ENCODE results near the gene ZNF76. TPM values are rescaled to one million over a fixed set of nuclear protein-coding genes. Genes with fewer than 3 reads are reported as not detected.

Gene ZNF76
- total and polyA plus RNA-seq, 10 of the 15 experiments (the other 5 are each of a cell fraction or from before 2014, with no cell fraction given): 2.8 to 41.0 (median 24.8) TPM

DNA sequence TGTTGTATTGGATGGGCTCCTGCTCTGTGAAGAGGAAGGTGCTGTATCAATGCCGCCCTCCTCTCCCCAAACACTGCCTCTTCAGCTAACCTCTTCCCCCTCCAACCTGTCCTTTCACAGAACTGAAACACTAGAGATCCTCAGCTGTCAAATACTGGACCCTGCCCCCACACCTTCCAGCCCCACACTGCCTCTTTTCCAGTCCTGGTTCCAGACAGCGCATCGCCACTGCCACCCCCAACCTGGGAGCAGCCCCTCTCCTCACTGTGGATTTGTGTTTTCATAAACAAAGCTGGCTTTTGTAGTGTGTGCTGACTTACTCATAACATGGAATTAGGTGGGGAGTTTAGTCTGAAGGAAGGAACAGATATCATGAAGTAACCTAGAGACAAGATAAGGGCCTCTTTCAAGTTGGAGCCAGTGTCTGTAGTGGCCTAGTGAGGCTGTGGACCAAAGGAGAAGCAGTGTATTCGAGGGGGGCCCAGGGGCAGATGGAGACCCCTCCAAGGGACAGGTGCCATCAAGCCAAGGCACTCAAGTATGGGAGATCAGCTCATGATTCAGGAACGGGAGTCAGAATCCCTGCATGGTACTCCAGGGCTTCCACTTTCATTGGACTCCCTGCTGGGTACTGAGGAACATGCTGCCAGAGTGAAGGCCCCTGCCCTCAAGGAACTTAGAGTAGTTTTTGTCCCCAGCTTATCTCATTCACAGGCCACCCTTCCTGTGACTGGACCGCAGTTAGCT lies 43.7 kb upstream of the ZNF76 start:
- no peaks in the 10 kb centered on the region for H3K79me2 ChIP-seq (ENCODE audit: control insufficient read depth, insufficient read depth, low read length)
- H3K9me3 ChIP-seq (replicated peaks; ENCODE audit: control insufficient read depth, insufficient read depth, low read length): no peaks in the 10 kb centered on the region
- POLR2A ChIA-PET: no interaction called here
- no peak overlapping the region for H3K9ac ChIP-seq (ENCODE audit: control insufficient read depth, insufficient read depth, low read length)
- no peaks in the 10 kb centered on the region for H3K4me1 ChIP-seq (ENCODE audit: control insufficient read depth, insufficient read depth, low read length)
- BruUV-seq (replicated peaks): no TSS peak
- ATAC-seq (no peak), DNase-seq (ENCODE audit: low read depth, low spot score) (no peak), FAIRE-seq (no peak)
- H3K4me2 ChIP-seq (ENCODE audit: control insufficient read depth, insufficient read depth): no peak overlapping the region
- in situ Hi-C loops (cut with MboI) (no loop called here), intact Hi-C loops (cut with micrococcal nuclease; ENCODE audit: unreplicated experiment) (no loop called here)
- no peak overlapping the region for H3K27ac ChIP-seq (ENCODE audit: control insufficient read depth, insufficient read depth)
- no peaks in the 10 kb centered on the region for H4K20me1 ChIP-seq (ENCODE audit: control insufficient read depth, insufficient read depth)
- CTCF ChIA-PET: interaction anchor here (1.2 kb wide), 1 partner anchor 10 kb away, joined by 8 read pairs; no protein-coding TSS in a partner anchor
- no peak overlapping the region for H2AFZ ChIP-seq (ENCODE audit: control insufficient read depth, low read depth, low read length)
- no peak overlapping the region for H3K4me3 ChIP-seq
- WGBS (ENCODE audit: insufficient coverage, insufficient replicate concordance, low lambda C conversion rate, missing lambda C conversion rate): 60% methylated on average over 6 of the region's 6 CpGs
- TF ChIP-seq MYB (IDR thresholded peaks at IDR 0.05; ENCODE audit: borderline replicate concordance, low read depth, low read length) (no peak), WRNIP1 (IDR thresholded peaks at IDR 0.05; ENCODE audit: borderline replicate concordance, low read depth, low read length) (no peak), FOXM1 (IDR thresholded peaks at IDR 0.05; ENCODE audit: low read depth, low read length) (no peak), ESRRA (IDR thresholded peaks at IDR 0.05; ENCODE audit: low read length) (no peak), CREB1 (IDR thresholded peaks at IDR 0.05; ENCODE audit: low read depth) (no peak), RUNX3 (IDR thresholded peaks at IDR 0.05; ENCODE audit: low read length) (no peak), SMARCA5 (IDR thresholded peaks at IDR 0.05) (no peak), ZNF622 (IDR thresholded peaks at IDR 0.05) (no peak), SIX5 (IDR thresholded peaks at IDR 0.05; ENCODE audit: low read depth, low read length, severe bottlenecking) (no peak), CHD4 (IDR thresholded peaks at IDR 0.05) (no peak), RAD21 (IDR thresholded peaks at IDR 0.05; ENCODE audit: insufficient read depth, low read depth, low read length) (no peak), SMAD1 (IDR thresholded peaks at IDR 0.05; ENCODE audit: low read depth, partially characterized antibody) (no peak), ETV6 (conservative IDR thresholded peaks at IDR 0.05 in 1 of 2, IDR thresholded peaks at IDR 0.05 in 1 of 2; ENCODE audit: borderline replicate concordance in 1 of 2, low read depth in 1 of 2) (no peak), TCF7 (IDR thresholded peaks at IDR 0.05; ENCODE audit: borderline replicate concordance) (no peak), FOXK2 (IDR thresholded peaks at IDR 0.05) (no peak), RB1 (IDR thresholded peaks at IDR 0.05; ENCODE audit: borderline replicate concordance) (no peak), RELA (IDR thresholded peaks at IDR 0.05; ENCODE audit: borderline replicate concordance, partially characterized antibody) (no peak), POU2F2 (IDR thresholded peaks at IDR 0.05; ENCODE audit: borderline replicate concordance, low read depth, low read length) (no peak), ZNF384 (IDR thresholded peaks at IDR 0.05; ENCODE audit: borderline replicate concordance, low read depth, low read length) (no peak)
- TF ChIP-seq, protein P1, sequence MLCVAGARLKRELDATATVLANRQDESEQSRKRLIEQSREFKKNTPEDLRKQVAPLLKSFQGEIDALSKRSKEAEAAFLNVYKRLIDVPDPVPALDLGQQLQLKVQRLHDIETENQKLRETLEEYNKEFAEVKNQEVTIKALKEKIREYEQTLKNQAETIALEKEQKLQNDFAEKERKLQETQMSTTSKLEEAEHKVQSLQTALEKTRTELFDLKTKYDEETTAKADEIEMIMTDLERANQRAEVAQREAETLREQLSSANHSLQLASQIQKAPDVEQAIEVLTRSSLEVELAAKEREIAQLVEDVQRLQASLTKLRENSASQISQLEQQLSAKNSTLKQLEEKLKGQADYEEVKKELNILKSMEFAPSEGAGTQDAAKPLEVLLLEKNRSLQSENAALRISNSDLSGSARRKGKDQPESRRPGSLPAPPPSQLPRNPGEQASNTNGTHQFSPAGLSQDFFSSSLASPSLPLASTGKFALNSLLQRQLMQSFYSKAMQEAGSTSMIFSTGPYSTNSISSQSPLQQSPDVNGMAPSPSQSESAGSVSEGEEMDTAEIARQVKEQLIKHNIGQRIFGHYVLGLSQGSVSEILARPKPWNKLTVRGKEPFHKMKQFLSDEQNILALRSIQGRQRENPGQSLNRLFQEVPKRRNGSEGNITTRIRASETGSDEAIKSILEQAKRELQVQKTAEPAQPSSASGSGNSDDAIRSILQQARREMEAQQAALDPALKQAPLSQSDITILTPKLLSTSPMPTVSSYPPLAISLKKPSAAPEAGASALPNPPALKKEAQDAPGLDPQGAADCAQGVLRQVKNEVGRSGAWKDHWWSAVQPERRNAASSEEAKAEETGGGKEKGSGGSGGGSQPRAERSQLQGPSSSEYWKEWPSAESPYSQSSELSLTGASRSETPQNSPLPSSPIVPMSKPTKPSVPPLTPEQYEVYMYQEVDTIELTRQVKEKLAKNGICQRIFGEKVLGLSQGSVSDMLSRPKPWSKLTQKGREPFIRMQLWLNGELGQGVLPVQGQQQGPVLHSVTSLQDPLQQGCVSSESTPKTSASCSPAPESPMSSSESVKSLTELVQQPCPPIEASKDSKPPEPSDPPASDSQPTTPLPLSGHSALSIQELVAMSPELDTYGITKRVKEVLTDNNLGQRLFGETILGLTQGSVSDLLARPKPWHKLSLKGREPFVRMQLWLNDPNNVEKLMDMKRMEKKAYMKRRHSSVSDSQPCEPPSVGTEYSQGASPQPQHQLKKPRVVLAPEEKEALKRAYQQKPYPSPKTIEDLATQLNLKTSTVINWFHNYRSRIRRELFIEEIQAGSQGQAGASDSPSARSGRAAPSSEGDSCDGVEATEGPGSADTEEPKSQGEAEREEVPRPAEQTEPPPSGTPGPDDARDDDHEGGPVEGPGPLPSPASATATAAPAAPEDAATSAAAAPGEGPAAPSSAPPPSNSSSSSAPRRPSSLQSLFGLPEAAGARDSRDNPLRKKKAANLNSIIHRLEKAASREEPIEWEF (IDR thresholded peaks at IDR 0.05; ENCODE audit: insufficient replicate concordance, low read depth, low read length): no peak
- no peaks in the 10 kb centered on the region for H3K36me3 ChIP-seq (ENCODE audit: control insufficient read depth in 2 of 2, insufficient read depth in 2 of 2, low read length in 1 of 2)
- SMC1A ChIA-PET (ENCODE audit: uncharacterized antibody, unreplicated experiment): no interaction called here
- peaks cover 9 to 14% of the 10 kb centered on the region in 2 experiments for H3K27me3 ChIP-seq (replicated peaks in 1 of 2; ENCODE audit: control insufficient read depth in 2 of 2, insufficient read depth in 2 of 2, low read length in 1 of 2)
- RAD21 ChIA-PET (ENCODE audit: unreplicated experiment): interaction anchor here (1.6 kb wide), 1 partner anchor 9 kb away, joined by 3 read pairs; no protein-coding TSS in a partner anchor

Measured in GM12878 (cell line).